SK-N-SH (cell line): ENCODE results near the gene CNPPD1. TPM values are rescaled to one million over a fixed set of nuclear protein-coding genes. Genes with fewer than 3 reads are reported as not detected.

ENCODE experiments used
- CTCF ChIA-PET: fragments of 300-600, 350-600 bp; formaldehyde crosslinking; extraction: SDS; loops from one replicate; lab custom pipeline; 2021; lab: Yijun Ruan, JAX
- POLR2A ChIA-PET: fragments of 350-600 bp; sonication (Branson Sonifier 250); formaldehyde crosslinking; extraction: SDS; loops from one replicate; lab custom pipeline; 2020; ENCODE audit warnings: antibody characterized with exemption, inconsistent platforms; lab: Yijun Ruan, JAX
- DNase-seq: peaks from one replicate; pipeline ENCODE4 v3.0.0; 2012
- H2AFZ ChIP-seq: fragments of 200-600 bp; sonication (generic); 2 replicates; pipeline ENCODE4 v1.8.1; 2016; ENCODE audit warnings: antibody characterized with exemption, mild to moderate bottlenecking, low read depth
- H3F3A ChIP-seq: fragments of 200-600 bp; sonication (generic); replicated peaks from 2 replicates; pipeline ENCODE3; 2016; ENCODE audit warnings: antibody characterized with exemption, mild to moderate bottlenecking; ENCODE audit not compliant: insufficient read depth
- H3K27ac ChIP-seq, 2 experiments: fragments of 200-500 bp in 1 of 2; fragments of 200-600 bp in 1 of 2; sonication (Bioruptor generic) in 1 of 2; sonication (generic), shearing (Covaris generic) in 1 of 2; 2 replicates each; pipeline versions ENCODE4 v1.5.1 to v1.6.1; 2014 to 2016; ENCODE audit warnings: low read depth in 2 of 2, inconsistent platforms in 1 of 2, low read length in 1 of 2, mild to moderate bottlenecking in 1 of 2, mixed read lengths in 1 of 2
- H3K27me3 ChIP-seq: fragments of 200-600 bp; sonication (generic), shearing (Covaris generic); 2 replicates; pipeline ENCODE4 v1.6.1; 2016; ENCODE audit warnings: mixed run types; ENCODE audit not compliant: insufficient read depth
- H3K36me3 ChIP-seq, 2 experiments: fragments of 200-500 bp in 1 of 2; fragments of 200-600 bp in 1 of 2; sonication (Bioruptor generic) in 1 of 2; sonication (generic) in 1 of 2; replicated peaks in 1 of 2; 2 replicates each; pipeline versions ENCODE3 to v1.5.1; 2014 to 2016; ENCODE audit warnings: low read length in 1 of 2, mild to moderate bottlenecking in 1 of 2; ENCODE audit not compliant: insufficient read depth in 2 of 2, control insufficient read depth in 1 of 2
- H3K4me1 ChIP-seq, 2 experiments: fragments of 200-500 bp in 1 of 2; fragments of 200-600 bp in 1 of 2; sonication (Bioruptor generic) in 1 of 2; sonication (generic), shearing (Covaris generic) in 1 of 2; 2 replicates each; pipeline versions ENCODE4 v1.5.1 to v1.6.1; 2014 to 2016; ENCODE audit warnings: low read depth in 1 of 2, low read length in 1 of 2, mixed run types in 1 of 2; ENCODE audit not compliant: insufficient read depth in 2 of 2, control insufficient read depth in 1 of 2
- H3K4me2 ChIP-seq: fragments of 200-600 bp; sonication (generic), shearing (Covaris generic); 2 replicates; pipeline ENCODE4 v1.6.1; 2017; ENCODE audit warnings: mixed run types
- H3K4me3 ChIP-seq, 2 experiments: fragments of 200-500 bp in 1 of 2; fragments of 200-600 bp in 1 of 2; sonication (Bioruptor generic) in 1 of 2; sonication (generic), shearing (Covaris generic) in 1 of 2; 2 replicates each; pipeline versions ENCODE4 v1.5.1 to v1.8.1; 2014 to 2016; ENCODE audit warnings: low read depth in 2 of 2, inconsistent platforms in 1 of 2, low read length in 1 of 2, mild to moderate bottlenecking in 1 of 2, mixed read lengths in 1 of 2, moderate library complexity in 1 of 2
- H3K79me2 ChIP-seq: fragments of 200-600 bp; sonication (generic); 2 replicates; pipeline ENCODE4 v1.8.1; 2017; ENCODE audit warnings: mild to moderate bottlenecking; ENCODE audit not compliant: insufficient read depth
- H3K9ac ChIP-seq: fragments of 200-600 bp; sonication (generic); 2 replicates; pipeline ENCODE4 v1.6.1; 2017; ENCODE audit warnings: mixed run types
- H3K9me2 ChIP-seq: fragments of 200-600 bp; sonication (generic); 2 replicates; pipeline ENCODE4 v1.6.1; 2017; ENCODE audit warnings: mixed run types
- H3K9me3 ChIP-seq: fragments of 200-600 bp; sonication (generic); 2 replicates; pipeline ENCODE4 v1.6.1; 2017; ENCODE audit warnings: mixed run types, mild to moderate bottlenecking, moderate library complexity
- H4K20me1 ChIP-seq: fragments of 200-600 bp; sonication (generic); 2 replicates; pipeline ENCODE4 v1.6.1; 2017; ENCODE audit warnings: mild to moderate bottlenecking, mixed run types; ENCODE audit not compliant: insufficient read depth
- CHD2 ChIP-seq: fragments of 150-350 bp; IDR thresholded peaks from 2 replicates; pipeline ENCODE4 v1.6.1; 2018; ENCODE audit warnings: low read length; ENCODE audit not compliant: partially characterized antibody
- EP300 ChIP-seq, 2 experiments: IDR thresholded peaks; 2 replicates each; pipeline versions ENCODE4 v1.4.0 to v1.6.1; 2012; ENCODE audit warnings: borderline replicate concordance in 1 of 2, low read depth in 1 of 2, low read length in 1 of 2
- FOSL2 ChIP-seq: IDR thresholded peaks from 2 replicates; pipeline ENCODE4 v1.4.0; 2012; ENCODE audit warnings: low read depth, mild to moderate bottlenecking, moderate library complexity, borderline replicate concordance
- FOXM1 ChIP-seq: IDR thresholded peaks from 2 replicates; pipeline ENCODE4 v1.4.0; 2012; ENCODE audit warnings: low read depth, mild to moderate bottlenecking
- GABPA ChIP-seq: IDR thresholded peaks from 2 replicates; pipeline ENCODE4 v1.4.0; 2012; ENCODE audit warnings: low read depth, mild to moderate bottlenecking
- GATA2 ChIP-seq: sonication (generic); formaldehyde crosslinking; IDR thresholded peaks from 2 replicates; pipeline ENCODE4 v1.5.0; 2020; ENCODE audit warnings: mild to moderate bottlenecking, missing genetic modification reagents
- JUND ChIP-seq: IDR thresholded peaks from 2 replicates; pipeline ENCODE4 v1.4.0; 2012
- MEF2A ChIP-seq: IDR thresholded peaks from 2 replicates; pipeline ENCODE4 v1.4.0; 2012; ENCODE audit warnings: low read depth, borderline replicate concordance
- NRF1 ChIP-seq: IDR thresholded peaks from 2 replicates; pipeline ENCODE4 v1.6.1; 2012; ENCODE audit warnings: low read depth, mild to moderate bottlenecking, low read length
- RXRA ChIP-seq: IDR thresholded peaks from 2 replicates; pipeline ENCODE4 v1.4.0; 2012; ENCODE audit warnings: low read depth, mild to moderate bottlenecking, borderline replicate concordance
- TEAD4 ChIP-seq: IDR thresholded peaks from 2 replicates; pipeline ENCODE4 v1.4.0; 2012; ENCODE audit warnings: mild to moderate bottlenecking, borderline replicate concordance; ENCODE audit not compliant: insufficient read depth
- YY1 ChIP-seq: IDR thresholded peaks from 2 replicates; pipeline ENCODE4 v1.4.0; 2012; ENCODE audit warnings: low read depth, mild to moderate bottlenecking
- WGBS: methylation state at CpG from one replicate; pipeline ENCODE4 v1.1.6; 2017; ENCODE audit warnings: low lambda C conversion rate; 5-methylcytosine and 5-hydroxymethylcytosine counted together
- polyA plus RNA-seq, 3 experiments: library from polyadenylated mRNA; depleted of rRNA; stranded (reverse); fragments of >200 nt; gene quantifications; 2 replicates each; pipeline ENCODE4 v1.2.3, GENCODE V29; 2012
- TF ChIP-seq, protein P1 (sequence below): IDR thresholded peaks from 2 replicates; pipeline ENCODE4 v1.4.0; 2012; ENCODE audit warnings: low read depth
- TF ChIP-seq, protein P2 (sequence below): IDR thresholded peaks from 2 replicates; pipeline ENCODE4 v1.6.1; 2012; ENCODE audit warnings: mild to moderate bottlenecking, low read depth, low read length, moderate library complexity
- TF ChIP-seq, protein P3 (sequence below): IDR thresholded peaks from 2 replicates; pipeline ENCODE4; 2012
- TF ChIP-seq, protein P4 (sequence below): IDR thresholded peaks from 2 replicates; pipeline ENCODE4 v1.4.0; 2012; ENCODE audit warnings: low read depth, borderline replicate concordance
- TF ChIP-seq, protein P5 (sequence below): IDR thresholded peaks from 2 replicates; pipeline ENCODE4 v1.4.0; 2012; ENCODE audit warnings: low read depth, borderline replicate concordance

The CNPPD1 gene
- polyA plus RNA-seq, 1 of the 3 experiments (the other 2 are of a cell fraction) = 75.9 TPM

DNA sequence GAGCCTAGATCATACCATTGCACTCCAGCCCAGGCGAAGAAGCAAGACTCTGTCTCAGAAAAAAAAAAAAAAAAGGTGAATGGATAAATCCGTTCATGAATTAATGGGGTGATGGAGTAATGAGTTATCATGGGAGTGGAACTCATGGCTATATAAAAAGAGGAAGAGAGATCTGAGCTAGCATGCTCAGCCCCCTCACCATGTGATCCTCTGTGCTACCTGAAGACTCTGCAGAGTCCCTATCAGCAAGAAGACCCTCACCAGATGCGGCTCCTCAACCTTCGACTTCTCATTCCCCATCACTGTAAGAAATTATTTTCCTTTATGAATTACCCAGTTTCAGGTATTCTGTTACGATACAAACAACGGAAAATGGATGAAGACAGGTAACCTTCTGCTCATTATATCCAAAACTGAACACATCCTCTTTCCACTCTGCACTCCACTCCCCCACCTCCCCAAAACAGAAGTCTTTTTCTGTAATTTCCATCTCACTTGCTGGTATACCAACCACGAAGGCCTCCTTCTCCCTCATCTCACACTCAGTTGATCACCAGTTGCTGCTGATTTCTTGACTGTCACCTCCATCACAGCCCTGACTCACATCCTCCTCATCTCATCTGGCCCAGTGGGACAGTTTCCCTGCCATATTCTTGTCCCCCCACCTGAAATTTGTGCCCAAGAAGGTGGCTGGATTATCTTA is 10.2 kb upstream of the CNPPD1 start:
- no peak overlapping the region for H3K4me3 ChIP-seq
- H3K27ac ChIP-seq = no peak overlapping the region
- H3K9me3 ChIP-seq = no peaks in the 10 kb centered on the region
- no peak overlapping the region for H3K4me2 ChIP-seq
- no peaks in the 10 kb centered on the region for H3K27me3 ChIP-seq
- POLR2A ChIA-PET = no interaction called here
- no peaks in the 10 kb centered on the region for H3K79me2 ChIP-seq
- no peaks in the 10 kb centered on the region for H3K9me2 ChIP-seq
- H3K9ac ChIP-seq = no peak overlapping the region
- peaks cover 13% of the 10 kb centered on the region for H3F3A ChIP-seq
- WGBS = 88% methylated on average over 7 of the region's 7 CpGs
- H3K36me3 ChIP-seq = peaks cover 26 to 28% of the 10 kb centered on the region in 2 experiments
- H4K20me1 ChIP-seq = no peaks in the 10 kb centered on the region
- H2AFZ ChIP-seq = no peak overlapping the region
- no peak for DNase-seq
- TF ChIP-seq, protein P1, sequence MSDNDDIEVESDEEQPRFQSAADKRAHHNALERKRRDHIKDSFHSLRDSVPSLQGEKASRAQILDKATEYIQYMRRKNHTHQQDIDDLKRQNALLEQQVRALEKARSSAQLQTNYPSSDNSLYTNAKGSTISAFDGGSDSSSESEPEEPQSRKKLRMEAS = no peak
- TF ChIP-seq, protein P2, sequence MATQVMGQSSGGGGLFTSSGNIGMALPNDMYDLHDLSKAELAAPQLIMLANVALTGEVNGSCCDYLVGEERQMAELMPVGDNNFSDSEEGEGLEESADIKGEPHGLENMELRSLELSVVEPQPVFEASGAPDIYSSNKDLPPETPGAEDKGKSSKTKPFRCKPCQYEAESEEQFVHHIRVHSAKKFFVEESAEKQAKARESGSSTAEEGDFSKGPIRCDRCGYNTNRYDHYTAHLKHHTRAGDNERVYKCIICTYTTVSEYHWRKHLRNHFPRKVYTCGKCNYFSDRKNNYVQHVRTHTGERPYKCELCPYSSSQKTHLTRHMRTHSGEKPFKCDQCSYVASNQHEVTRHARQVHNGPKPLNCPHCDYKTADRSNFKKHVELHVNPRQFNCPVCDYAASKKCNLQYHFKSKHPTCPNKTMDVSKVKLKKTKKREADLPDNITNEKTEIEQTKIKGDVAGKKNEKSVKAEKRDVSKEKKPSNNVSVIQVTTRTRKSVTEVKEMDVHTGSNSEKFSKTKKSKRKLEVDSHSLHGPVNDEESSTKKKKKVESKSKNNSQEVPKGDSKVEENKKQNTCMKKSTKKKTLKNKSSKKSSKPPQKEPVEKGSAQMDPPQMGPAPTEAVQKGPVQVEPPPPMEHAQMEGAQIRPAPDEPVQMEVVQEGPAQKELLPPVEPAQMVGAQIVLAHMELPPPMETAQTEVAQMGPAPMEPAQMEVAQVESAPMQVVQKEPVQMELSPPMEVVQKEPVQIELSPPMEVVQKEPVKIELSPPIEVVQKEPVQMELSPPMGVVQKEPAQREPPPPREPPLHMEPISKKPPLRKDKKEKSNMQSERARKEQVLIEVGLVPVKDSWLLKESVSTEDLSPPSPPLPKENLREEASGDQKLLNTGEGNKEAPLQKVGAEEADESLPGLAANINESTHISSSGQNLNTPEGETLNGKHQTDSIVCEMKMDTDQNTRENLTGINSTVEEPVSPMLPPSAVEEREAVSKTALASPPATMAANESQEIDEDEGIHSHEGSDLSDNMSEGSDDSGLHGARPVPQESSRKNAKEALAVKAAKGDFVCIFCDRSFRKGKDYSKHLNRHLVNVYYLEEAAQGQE = no peak
- TF ChIP-seq NRF1 = no peak
- TF ChIP-seq, protein P3, sequence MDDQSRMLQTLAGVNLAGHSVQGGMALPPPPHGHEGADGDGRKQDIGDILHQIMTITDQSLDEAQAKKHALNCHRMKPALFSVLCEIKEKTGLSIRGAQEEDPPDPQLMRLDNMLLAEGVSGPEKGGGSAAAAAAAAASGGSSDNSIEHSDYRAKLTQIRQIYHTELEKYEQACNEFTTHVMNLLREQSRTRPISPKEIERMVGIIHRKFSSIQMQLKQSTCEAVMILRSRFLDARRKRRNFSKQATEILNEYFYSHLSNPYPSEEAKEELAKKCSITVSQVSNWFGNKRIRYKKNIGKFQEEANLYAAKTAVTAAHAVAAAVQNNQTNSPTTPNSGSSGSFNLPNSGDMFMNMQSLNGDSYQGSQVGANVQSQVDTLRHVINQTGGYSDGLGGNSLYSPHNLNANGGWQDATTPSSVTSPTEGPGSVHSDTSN = no peak
- no peak for TF ChIP-seq JUND
- no peak for TF ChIP-seq YY1
- no peak for TF ChIP-seq FOSL2
- TF ChIP-seq RXRA = no peak
- TF ChIP-seq TEAD4 = no peak
- no peak for TF ChIP-seq CHD2
- no peak for TF ChIP-seq FOXM1
- TF ChIP-seq GATA2 = no peak
- TF ChIP-seq GABPA = no peak
- TF ChIP-seq, protein P4, sequence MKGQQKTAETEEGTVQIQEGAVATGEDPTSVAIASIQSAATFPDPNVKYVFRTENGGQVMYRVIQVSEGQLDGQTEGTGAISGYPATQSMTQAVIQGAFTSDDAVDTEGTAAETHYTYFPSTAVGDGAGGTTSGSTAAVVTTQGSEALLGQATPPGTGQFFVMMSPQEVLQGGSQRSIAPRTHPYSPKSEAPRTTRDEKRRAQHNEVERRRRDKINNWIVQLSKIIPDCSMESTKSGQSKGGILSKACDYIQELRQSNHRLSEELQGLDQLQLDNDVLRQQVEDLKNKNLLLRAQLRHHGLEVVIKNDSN = no peak
- no peak for TF ChIP-seq MEF2A
- no peak for TF ChIP-seq EP300 (IDR thresholded peaks at IDR 0.05; ENCODE audit: borderline replicate concordance in 1 of 2, low read depth in 1 of 2, low read length in 1 of 2)
- TF ChIP-seq, protein P5, sequence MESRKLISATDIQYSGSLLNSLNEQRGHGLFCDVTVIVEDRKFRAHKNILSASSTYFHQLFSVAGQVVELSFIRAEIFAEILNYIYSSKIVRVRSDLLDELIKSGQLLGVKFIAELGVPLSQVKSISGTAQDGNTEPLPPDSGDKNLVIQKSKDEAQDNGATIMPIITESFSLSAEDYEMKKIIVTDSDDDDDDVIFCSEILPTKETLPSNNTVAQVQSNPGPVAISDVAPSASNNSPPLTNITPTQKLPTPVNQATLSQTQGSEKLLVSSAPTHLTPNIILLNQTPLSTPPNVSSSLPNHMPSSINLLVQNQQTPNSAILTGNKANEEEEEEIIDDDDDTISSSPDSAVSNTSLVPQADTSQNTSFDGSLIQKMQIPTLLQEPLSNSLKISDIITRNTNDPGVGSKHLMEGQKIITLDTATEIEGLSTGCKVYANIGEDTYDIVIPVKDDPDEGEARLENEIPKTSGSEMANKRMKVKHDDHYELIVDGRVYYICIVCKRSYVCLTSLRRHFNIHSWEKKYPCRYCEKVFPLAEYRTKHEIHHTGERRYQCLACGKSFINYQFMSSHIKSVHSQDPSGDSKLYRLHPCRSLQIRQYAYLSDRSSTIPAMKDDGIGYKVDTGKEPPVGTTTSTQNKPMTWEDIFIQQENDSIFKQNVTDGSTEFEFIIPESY = no peak
- TF ChIP-seq, all 33 proteins: peak for 0
- CTCF ChIA-PET = interaction anchor here (2.3 kb wide), 1 partner anchor 15 kb away, joined by 8 read pairs; no protein-coding TSS in a partner anchor
- H3K4me1 ChIP-seq = no peaks in the 10 kb centered on the region
